ENCODE measurements around the gene ATXN1. TPM values are rescaled to one million over a fixed set of nuclear protein-coding genes. Genes with fewer than 3 reads are reported as not detected.

The ATXN1 gene
- total RNA-seq, 1 experiment from 2014 or later, result 8.1 TPM

- CTCF ChIA-PET, result no interaction called here
- no peak for TF ChIP-seq ZNF423 (CRISPR knock-in tag; IDR thresholded peaks at IDR 0.05)
- no peak for TF ChIP-seq RELA (CRISPR knock-in tag; IDR thresholded peaks at IDR 0.05; ENCODE audit: borderline replicate concordance)
- no peak for TF ChIP-seq NFATC4 (CRISPR knock-in tag; IDR thresholded peaks at IDR 0.05)
- TF ChIP-seq, protein P1, sequence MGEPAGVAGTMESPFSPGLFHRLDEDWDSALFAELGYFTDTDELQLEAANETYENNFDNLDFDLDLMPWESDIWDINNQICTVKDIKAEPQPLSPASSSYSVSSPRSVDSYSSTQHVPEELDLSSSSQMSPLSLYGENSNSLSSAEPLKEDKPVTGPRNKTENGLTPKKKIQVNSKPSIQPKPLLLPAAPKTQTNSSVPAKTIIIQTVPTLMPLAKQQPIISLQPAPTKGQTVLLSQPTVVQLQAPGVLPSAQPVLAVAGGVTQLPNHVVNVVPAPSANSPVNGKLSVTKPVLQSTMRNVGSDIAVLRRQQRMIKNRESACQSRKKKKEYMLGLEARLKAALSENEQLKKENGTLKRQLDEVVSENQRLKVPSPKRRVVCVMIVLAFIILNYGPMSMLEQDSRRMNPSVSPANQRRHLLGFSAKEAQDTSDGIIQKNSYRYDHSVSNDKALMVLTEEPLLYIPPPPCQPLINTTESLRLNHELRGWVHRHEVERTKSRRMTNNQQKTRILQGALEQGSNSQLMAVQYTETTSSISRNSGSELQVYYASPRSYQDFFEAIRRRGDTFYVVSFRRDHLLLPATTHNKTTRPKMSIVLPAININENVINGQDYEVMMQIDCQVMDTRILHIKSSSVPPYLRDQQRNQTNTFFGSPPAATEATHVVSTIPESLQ (CRISPR knock-in tag; IDR thresholded peaks at IDR 0.05), result no peak
- TF ChIP-seq, protein P2, sequence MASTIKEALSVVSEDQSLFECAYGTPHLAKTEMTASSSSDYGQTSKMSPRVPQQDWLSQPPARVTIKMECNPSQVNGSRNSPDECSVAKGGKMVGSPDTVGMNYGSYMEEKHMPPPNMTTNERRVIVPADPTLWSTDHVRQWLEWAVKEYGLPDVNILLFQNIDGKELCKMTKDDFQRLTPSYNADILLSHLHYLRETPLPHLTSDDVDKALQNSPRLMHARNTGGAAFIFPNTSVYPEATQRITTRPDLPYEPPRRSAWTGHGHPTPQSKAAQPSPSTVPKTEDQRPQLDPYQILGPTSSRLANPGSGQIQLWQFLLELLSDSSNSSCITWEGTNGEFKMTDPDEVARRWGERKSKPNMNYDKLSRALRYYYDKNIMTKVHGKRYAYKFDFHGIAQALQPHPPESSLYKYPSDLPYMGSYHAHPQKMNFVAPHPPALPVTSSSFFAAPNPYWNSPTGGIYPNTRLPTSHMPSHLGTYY (CRISPR knock-in tag; IDR thresholded peaks at IDR 0.05), result no peak
- no peak for TF ChIP-seq CBFB (CRISPR knock-in tag; IDR thresholded peaks at IDR 0.05; ENCODE audit: low read depth)
- TF ChIP-seq ESRRA (CRISPR knock-in tag; IDR thresholded peaks at IDR 0.05; ENCODE audit: borderline replicate concordance), result no peak
- no peak for TF ChIP-seq ZNF121 (CRISPR knock-in tag; IDR thresholded peaks at IDR 0.05)
- TF ChIP-seq CREB1 (CRISPR knock-in tag; IDR thresholded peaks at IDR 0.05), result no peak
- TF ChIP-seq, protein P3, sequence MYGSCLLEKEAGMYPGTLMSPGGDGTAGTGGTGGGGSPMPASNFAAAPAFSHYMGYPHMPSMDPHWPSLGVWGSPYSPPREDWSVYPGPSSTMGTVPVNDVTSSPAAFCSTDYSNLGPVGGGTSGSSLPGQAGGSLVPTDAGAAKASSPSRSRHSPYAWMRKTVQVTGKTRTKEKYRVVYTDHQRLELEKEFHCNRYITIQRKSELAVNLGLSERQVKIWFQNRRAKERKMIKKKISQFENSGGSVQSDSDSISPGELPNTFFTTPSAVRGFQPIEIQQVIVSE (CRISPR knock-in tag; IDR thresholded peaks at IDR 0.05; ENCODE audit: borderline replicate concordance), result no peak
- TF ChIP-seq ZNF512 (CRISPR knock-in tag; IDR thresholded peaks at IDR 0.05; ENCODE audit: borderline replicate concordance), result no peak
- no peak for TF ChIP-seq ATF1 (CRISPR knock-in tag; IDR thresholded peaks at IDR 0.05)
- TF ChIP-seq, protein P4, sequence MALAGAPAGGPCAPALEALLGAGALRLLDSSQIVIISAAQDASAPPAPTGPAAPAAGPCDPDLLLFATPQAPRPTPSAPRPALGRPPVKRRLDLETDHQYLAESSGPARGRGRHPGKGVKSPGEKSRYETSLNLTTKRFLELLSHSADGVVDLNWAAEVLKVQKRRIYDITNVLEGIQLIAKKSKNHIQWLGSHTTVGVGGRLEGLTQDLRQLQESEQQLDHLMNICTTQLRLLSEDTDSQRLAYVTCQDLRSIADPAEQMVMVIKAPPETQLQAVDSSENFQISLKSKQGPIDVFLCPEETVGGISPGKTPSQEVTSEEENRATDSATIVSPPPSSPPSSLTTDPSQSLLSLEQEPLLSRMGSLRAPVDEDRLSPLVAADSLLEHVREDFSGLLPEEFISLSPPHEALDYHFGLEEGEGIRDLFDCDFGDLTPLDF (CRISPR knock-in tag; IDR thresholded peaks at IDR 0.05), result no peak
- TF ChIP-seq JAZF1 (CRISPR knock-in tag; IDR thresholded peaks at IDR 0.05), result no peak
- DNase-seq (ENCODE audit: low spot score), result no peak
- Mint-ChIP-seq H3K27ac (no peak overlapping the region), H3K27me3 (ENCODE audit: low read depth) (peaks cover 3% of the 10 kb centered on the region), H3K9me3 (no peaks in the 10 kb centered on the region), H3K36me3 (no peaks in the 10 kb centered on the region), H3K4me3 (no peak overlapping the region), H3K4me1 (peaks cover 23% of the 10 kb centered on the region)
- POLR2A ChIA-PET, result no interaction called here
- ATAC-seq, result peak; percentile 25
These were observed 8.1 kb upstream of the ATXN1 start for GRCh38 chr6:16769131-16769985.

GRCh38 chr6:16768477-16768830 is 7.2 kb upstream of the ATXN1 start:
- ATAC-seq (no peak), DNase-seq (ENCODE audit: low spot score) (no peak)
- peaks cover 3% of the 10 kb centered on the region for H3K27me3 Mint-ChIP-seq (ENCODE audit: low read depth)
- CTCF ChIA-PET, result no interaction called here
- TF ChIP-seq ESRRA (CRISPR knock-in tag; IDR thresholded peaks at IDR 0.05; ENCODE audit: borderline replicate concordance), result no peak
- no peak for TF ChIP-seq RORB (CRISPR knock-in tag; IDR thresholded peaks at IDR 0.05)
- TF ChIP-seq HMGA2 (CRISPR knock-in tag; IDR thresholded peaks at IDR 0.05), result no peak
- TF ChIP-seq, protein P2 (CRISPR knock-in tag; IDR thresholded peaks at IDR 0.05), result no peak
- TF ChIP-seq OVOL2 (CRISPR knock-in tag; IDR thresholded peaks at IDR 0.05; ENCODE audit: borderline replicate concordance), result no peak
- TF ChIP-seq, protein P5, sequence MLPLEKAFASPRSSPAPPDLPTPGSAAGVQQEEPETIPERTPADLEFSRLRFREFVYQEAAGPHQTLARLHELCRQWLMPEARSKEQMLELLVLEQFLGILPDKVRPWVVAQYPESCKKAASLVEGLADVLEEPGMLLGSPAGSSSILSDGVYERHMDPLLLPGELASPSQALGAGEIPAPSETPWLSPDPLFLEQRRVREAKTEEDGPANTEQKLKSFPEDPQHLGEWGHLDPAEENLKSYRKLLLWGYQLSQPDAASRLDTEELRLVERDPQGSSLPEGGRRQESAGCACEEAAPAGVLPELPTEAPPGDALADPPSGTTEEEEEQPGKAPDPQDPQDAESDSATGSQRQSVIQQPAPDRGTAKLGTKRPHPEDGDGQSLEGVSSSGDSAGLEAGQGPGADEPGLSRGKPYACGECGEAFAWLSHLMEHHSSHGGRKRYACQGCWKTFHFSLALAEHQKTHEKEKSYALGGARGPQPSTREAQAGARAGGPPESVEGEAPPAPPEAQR (CRISPR knock-in tag; IDR thresholded peaks at IDR 0.05), result no peak
- POLR2A ChIA-PET, result no interaction called here
- H3K4me3 Mint-ChIP-seq, result no peak overlapping the region
- H3K36me3 Mint-ChIP-seq, result no peaks in the 10 kb centered on the region
- H3K9me3 Mint-ChIP-seq, result no peaks in the 10 kb centered on the region
- no peak overlapping the region for H3K27ac Mint-ChIP-seq
- H3K4me1 Mint-ChIP-seq, result peaks cover 23% of the 10 kb centered on the region

Data from WTC11 (cell line).